Measurements from ENCODE around the gene JUNB.
A peak's percentile ranks its signal among the peaks of the same experiment; 100 is the strongest.
"Not testable (repeated sequence)": the region's sequence is repeated elsewhere in the genome, so short reads cannot be mapped to it uniquely, and the experiment has no call there.

The JUNB gene

DNA sequence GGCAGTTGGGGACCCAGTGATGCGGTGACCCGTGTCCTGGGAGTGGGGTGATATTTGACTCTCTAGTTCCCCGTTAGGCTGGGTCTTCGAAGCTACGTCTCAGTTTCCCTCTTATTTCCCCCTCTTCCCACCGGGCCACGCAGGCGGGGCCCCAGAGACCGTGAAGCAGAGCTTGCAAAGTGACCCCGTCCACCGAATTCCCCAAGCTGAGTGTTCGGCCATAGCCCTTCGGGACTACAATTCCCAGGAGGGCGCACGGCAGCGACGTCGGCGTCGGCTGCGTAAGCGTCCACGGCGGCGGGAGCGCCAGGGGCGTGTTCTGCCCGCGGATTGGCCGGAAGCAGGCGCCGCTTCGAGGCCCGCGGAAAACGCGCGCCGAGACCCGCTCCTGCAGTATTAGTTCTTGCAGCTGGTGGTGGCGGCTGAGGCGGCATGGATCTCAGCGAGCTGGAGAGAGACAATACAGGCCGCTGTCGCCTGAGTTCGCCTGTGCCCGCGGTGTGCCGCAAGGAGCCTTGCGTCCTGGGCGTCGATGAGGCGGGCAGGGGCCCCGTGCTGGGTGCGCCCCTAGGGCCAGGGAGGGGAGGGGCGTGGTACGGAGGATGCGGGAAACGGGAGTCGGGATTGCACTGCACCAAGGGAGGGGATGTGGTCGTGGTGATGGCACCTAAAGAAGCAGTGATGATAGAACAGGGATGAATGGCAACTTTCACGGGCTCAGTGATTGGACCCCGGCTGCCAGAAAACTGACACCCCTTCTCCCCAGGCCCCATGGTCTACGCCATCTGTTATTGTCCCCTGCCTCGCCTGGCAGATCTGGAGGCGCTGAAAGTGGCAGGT lies 15.2 kb downstream of the JUNB start, which contains the start of gene RNASEH2A:
Gene RNASEH2A (plus strand): TSS at position 343 of the 840 bp plus-strand sequence. CDS start 90 bp downstream, at position 433.
- H3K4me3 ChIP-seq (ENCODE audit: low read depth, low read length) = peak within 1 kb of the TSS; percentile 88
- DNase-seq (ENCODE audit: low read depth) = peak; percentile 96
- TF ChIP-seq, protein P1, sequence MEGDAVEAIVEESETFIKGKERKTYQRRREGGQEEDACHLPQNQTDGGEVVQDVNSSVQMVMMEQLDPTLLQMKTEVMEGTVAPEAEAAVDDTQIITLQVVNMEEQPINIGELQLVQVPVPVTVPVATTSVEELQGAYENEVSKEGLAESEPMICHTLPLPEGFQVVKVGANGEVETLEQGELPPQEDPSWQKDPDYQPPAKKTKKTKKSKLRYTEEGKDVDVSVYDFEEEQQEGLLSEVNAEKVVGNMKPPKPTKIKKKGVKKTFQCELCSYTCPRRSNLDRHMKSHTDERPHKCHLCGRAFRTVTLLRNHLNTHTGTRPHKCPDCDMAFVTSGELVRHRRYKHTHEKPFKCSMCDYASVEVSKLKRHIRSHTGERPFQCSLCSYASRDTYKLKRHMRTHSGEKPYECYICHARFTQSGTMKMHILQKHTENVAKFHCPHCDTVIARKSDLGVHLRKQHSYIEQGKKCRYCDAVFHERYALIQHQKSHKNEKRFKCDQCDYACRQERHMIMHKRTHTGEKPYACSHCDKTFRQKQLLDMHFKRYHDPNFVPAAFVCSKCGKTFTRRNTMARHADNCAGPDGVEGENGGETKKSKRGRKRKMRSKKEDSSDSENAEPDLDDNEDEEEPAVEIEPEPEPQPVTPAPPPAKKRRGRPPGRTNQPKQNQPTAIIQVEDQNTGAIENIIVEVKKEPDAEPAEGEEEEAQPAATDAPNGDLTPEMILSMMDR (IDR thresholded peaks at IDR 0.05; ENCODE audit: insufficient read depth, low read depth, low read length, missing control alignments) = peak; percentile 0

DNA sequence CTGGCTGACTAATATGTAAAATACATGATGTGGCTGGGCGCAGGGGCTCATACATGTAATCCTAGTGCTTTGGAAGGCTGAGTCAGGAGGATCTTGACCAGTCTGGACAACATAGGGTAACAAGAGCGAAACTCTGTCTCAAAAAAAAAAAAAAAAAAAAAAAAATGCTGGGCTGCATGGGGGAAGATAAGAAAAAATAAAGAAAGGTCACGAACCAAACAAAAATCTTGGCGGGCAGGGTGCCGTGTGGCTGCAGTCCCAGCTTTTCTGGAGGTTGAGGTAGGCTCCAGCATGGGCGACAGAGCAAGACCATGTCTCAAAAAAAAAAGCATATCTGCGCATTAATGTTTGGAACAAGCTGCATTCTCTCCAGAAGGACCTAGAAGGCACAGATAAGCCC lies 23.8 kb downstream of the JUNB start:
- DNase-seq (ENCODE audit: low read depth) = no peak
- no peak overlapping the region for H3K4me3 ChIP-seq (ENCODE audit: low read depth, low read length)
- TF ChIP-seq, protein P1 (IDR thresholded peaks at IDR 0.05; ENCODE audit: insufficient read depth, low read depth, low read length, missing control alignments) = no peak

DNA sequence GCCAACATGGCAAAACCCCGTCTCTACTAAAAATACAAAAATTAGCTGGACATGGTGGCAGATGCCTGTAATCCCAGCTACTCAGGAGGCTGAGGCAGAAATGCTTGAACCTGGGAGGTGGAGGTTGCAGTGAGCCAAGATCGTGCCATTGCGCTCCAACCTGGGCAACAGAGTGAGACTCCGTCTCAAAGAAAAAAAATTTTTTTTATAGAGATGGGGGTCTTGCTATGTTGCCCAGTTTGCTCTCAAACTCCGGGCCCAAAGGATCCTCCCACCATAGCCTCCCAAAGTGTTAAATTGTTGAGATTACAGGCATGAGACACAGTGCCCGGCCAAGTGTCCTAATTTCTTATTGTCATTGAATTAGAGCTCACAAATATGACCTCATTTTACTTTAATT lies 25.9 kb downstream of the JUNB start:
- not testable (repeated sequence) for H3K4me3 ChIP-seq (ENCODE audit: low read depth, low read length); DNase-seq (ENCODE audit: low read depth)

DNA sequence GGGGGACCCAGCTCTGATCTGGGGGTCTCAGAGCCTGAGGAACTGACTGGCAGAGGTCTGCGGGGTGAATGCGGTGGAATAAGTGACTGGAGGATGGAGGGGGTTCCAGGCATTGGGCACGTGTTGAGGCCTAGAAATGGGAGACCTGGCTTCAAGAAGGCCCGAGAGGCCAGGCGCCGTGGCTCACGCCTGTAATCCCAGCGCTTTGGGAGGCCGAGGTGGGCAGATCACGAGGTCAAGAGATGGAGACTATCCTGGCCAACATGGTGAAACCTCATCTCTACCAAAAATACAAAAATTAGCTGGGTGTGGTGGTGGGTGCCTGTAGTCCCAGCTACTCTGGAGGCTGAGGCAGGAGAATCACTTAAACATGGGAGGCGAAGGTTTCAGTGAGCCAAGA lies 26.5 kb downstream of the JUNB start:
- not testable (repeated sequence) for H3K4me3 ChIP-seq (ENCODE audit: low read depth, low read length); DNase-seq (ENCODE audit: low read depth)

DNA sequence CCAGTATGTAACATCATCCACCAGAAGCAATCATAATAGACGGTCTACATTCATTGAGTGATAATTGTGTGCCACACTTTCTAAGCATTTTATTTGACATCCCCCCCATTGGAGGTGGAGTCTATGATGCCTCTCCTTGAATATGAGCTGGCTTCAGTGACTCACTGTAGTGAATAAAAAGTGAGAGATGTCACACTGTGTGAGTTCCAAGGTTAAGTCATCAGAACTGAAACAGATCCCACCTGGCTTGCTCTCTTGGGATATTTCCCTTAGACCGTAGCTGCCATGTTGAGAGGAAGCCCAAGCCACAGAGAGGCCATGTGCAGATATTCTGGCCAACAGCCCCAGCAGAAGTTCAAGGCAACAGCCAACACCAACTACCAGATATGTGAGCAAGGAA lies 30.5 kb downstream of the JUNB start:
- H3K4me3 ChIP-seq (ENCODE audit: low read depth, low read length) = no peak overlapping the region
- TF ChIP-seq, protein P1 (IDR thresholded peaks at IDR 0.05; ENCODE audit: insufficient read depth, low read depth, low read length, missing control alignments) = no peak
- DNase-seq (ENCODE audit: low read depth) = no peak

GRCh38 chr19:12825254-12826131 lies 34.2 kb downstream of the JUNB start:
- no peak overlapping the region for H3K4me3 ChIP-seq (ENCODE audit: low read depth, low read length)
- TF ChIP-seq, protein P1 (IDR thresholded peaks at IDR 0.05; ENCODE audit: insufficient read depth, low read depth, low read length, missing control alignments) = no peak
- no peak for DNase-seq (ENCODE audit: low read depth)

GRCh38 chr19:12828494-12828893 lies 37.2 kb downstream of the JUNB start:
- no peak overlapping the region for H3K4me3 ChIP-seq (ENCODE audit: low read depth, low read length)
- TF ChIP-seq, protein P1 (IDR thresholded peaks at IDR 0.05; ENCODE audit: insufficient read depth, low read depth, low read length, missing control alignments) = no peak

More at GRCh38 chr19:12828494-12828893, 37.2 kb downstream of the JUNB start:
- peak; percentile 40 for DNase-seq (ENCODE audit: low read depth)
